Motor neuron (in vitro differentiated cells): Measurements from ENCODE around the gene FRMD1. TPM values are rescaled to one million over a fixed set of nuclear protein-coding genes. Genes with fewer than 3 reads are reported as not detected.

ENCODE experiments used
- ATAC-seq, 8 experiments: fragments of 200-7000 bp; cut with Tn5 transposase; replicated peaks in 6 of 8; 2 replicates each; pipeline ENCODE4 v1.8.0; 2021; ENCODE audit warnings: mild to moderate bottlenecking in 8 of 8, moderate library complexity in 8 of 8
- H3K27ac ChIP-seq, 2 donors: fragments of 250-450 bp; sonication (Bioruptor Pico); 2 replicates each; pipeline ENCODE4 v1.9.0; 2021; ENCODE audit warnings: antibody characterized with exemption in 2 of 2, mild to moderate bottlenecking in 2 of 2, moderate library complexity in 1 of 2
- H3K4me1 ChIP-seq, 2 donors: fragments of 250-450 bp; sonication (Bioruptor Pico); replicated peaks in 1 of 2; 2 replicates each; pipeline ENCODE4 v1.6.1; 2021; ENCODE audit warnings: antibody characterized with exemption in 2 of 2, mild to moderate bottlenecking in 2 of 2, moderate library complexity in 1 of 2
- H3K4me3 ChIP-seq, 5 donors: fragments of 250-450 bp; sonication (Bioruptor Pico); 2 replicates each; pipeline ENCODE4 v1.9.0; 2021; ENCODE audit warnings: antibody characterized with exemption in 5 of 5, mild to moderate bottlenecking in 5 of 5, moderate library complexity in 4 of 5
- WGBS, 10 experiments: fragments of 450-650 bp; shearing (Covaris generic); methylation state at CpG; one replicate each; pipeline ENCODE4 v1.0.0; 2022; 5-methylcytosine and 5-hydroxymethylcytosine counted together
- in situ Hi-C, 9 experiments: fragments of 400-800 bp; cut with MboI; loops; one replicate each; pipeline ENCODE4 v1.15.0; 2021; ENCODE audit warnings: low sequenced_read_pairs in 9 of 9, low pct_unique_long_range_greater_than_20kb in 2 of 9; ENCODE audit not compliant: unreplicated experiment in 9 of 9
- total RNA-seq, 8 experiments: library from RNA; unstranded; fragments of 300-600 nt; gene quantifications; 2 replicates each; pipeline versions ENCODE4 v1.2.3 to v1.2.4, GENCODE V29; 2022

Gene FRMD1
- total RNA-seq, 8 experiments from 2014 or later, result 0.11 to 1.0 (median 0.18) TPM; not detected in 1

- WGBS, 10 experiments, result 60 to 87% (median 71%) methylated on average over 1 to 7 of the region's 28 CpGs; no CpG with 5 or more reads in 5 of the 10 experiments
- Histone ChIP-seq H3K27ac (no peak overlapping the region), H3K4me1 (peaks cover 0 to 6% of the 10 kb centered on the region in 2 donors), H3K4me3 (no peak overlapping the region)
- in situ Hi-C loops, result no loop called here
- no peak for ATAC-seq
Measured at GRCh38 chr6:168044521-168045130, 34.4 kb downstream of the FRMD1 start.

GRCh38 chr6:168043848-168044415 is 35.1 kb downstream of the FRMD1 start:
- Histone ChIP-seq H3K4me3 (no peak overlapping the region), H3K4me1 (peaks cover 0 to 6% of the 10 kb centered on the region in 2 donors), H3K27ac (no peak overlapping the region)
- in situ Hi-C loops, result no loop called here
- ATAC-seq, result no peak
- 67 to 100% (median 93%) methylated on average over 1 to 6 of the region's 21 CpGs; no CpG with 5 or more reads in 4 of the 10 experiments for WGBS, 10 experiments

- no peak overlapping the region for H3K4me3 ChIP-seq
- ATAC-seq, result no peak
- WGBS, 10 experiments, result 67 to 100% (median 80%) methylated on average over 1 to 9 of the region's 17 CpGs; no CpG with 5 or more reads in 5 of the 10 experiments
- peaks cover 0 to 6% of the 10 kb centered on the region in 2 donors for H3K4me1 ChIP-seq
- H3K27ac ChIP-seq, result no peak overlapping the region
- in situ Hi-C loops, result no loop called here
Measured at GRCh38 chr6:168043193-168043847, 35.7 kb downstream of the FRMD1 start.

GRCh38 chr6:168042426-168043192 is 36.4 kb downstream of the FRMD1 start:
- peaks cover 0 to 6% of the 10 kb centered on the region in 2 donors for H3K4me1 ChIP-seq
- no peak overlapping the region for H3K27ac ChIP-seq
- 53 to 100% (median 89%) methylated on average over 1 to 18 of the region's 29 CpGs; no CpG with 5 or more reads in 1 of the 10 experiments for WGBS, 10 experiments
- in situ Hi-C loops, result no loop called here
- ATAC-seq, result no peak
- no peak overlapping the region for H3K4me3 ChIP-seq

GRCh38 chr6:168041928-168042327 is 37.1 kb downstream of the FRMD1 start:
- WGBS, 10 experiments, result 80 to 100% (median 90%) methylated on average over 1 to 3 of the region's 15 CpGs; no CpG with 5 or more reads in 5 of the 10 experiments
- H3K4me3 ChIP-seq, result no peak overlapping the region
- no peak overlapping the region for H3K27ac ChIP-seq
- in situ Hi-C loops, result no loop called here
- no peak for ATAC-seq
- H3K4me1 ChIP-seq, result peaks cover 0 to 6% of the 10 kb centered on the region in 2 donors

GRCh38 chr6:168040856-168041496 is 38.0 kb downstream of the FRMD1 start:
- no peak for ATAC-seq
- 69 to 100% (median 91%) methylated on average over 1 to 13 of the region's 15 CpGs; no CpG with 5 or more reads in 2 of the 10 experiments for WGBS, 10 experiments
- Histone ChIP-seq H3K4me1 (peaks cover 3 to 13% of the 10 kb centered on the region in 2 donors), H3K4me3 (no peak overlapping the region), H3K27ac (no peak overlapping the region)
- in situ Hi-C loops, result no loop called here

GRCh38 chr6:168039849-168040248 is 39.2 kb downstream of the FRMD1 start:
- Histone ChIP-seq H3K27ac (no peak overlapping the region), H3K4me1 (peaks cover 3 to 8% of the 10 kb centered on the region in 2 donors), H3K4me3 (no peak overlapping the region)
- ATAC-seq, result no peak
- in situ Hi-C loops, result no loop called here
- 53 to 100% (median 80%) methylated on average over 1 to 10 of the region's 13 CpGs; no CpG with 5 or more reads in 3 of the 10 experiments for WGBS, 10 experiments

GRCh38 chr6:168039301-168039700 is 39.7 kb downstream of the FRMD1 start:
- H3K4me3 ChIP-seq, result no peak overlapping the region
- in situ Hi-C loops, result no loop called here

GRCh38 chr6:168038576-168039140 is 40.4 kb downstream of the FRMD1 start:
- 11 to 100% (median 88%) methylated on average over 1 to 12 of the region's 13 CpGs for WGBS, 10 experiments
- H3K4me3 ChIP-seq, result no peak overlapping the region
- H3K27ac ChIP-seq, result no peak overlapping the region
- H3K4me1 ChIP-seq, result peaks cover 3 to 8% of the 10 kb centered on the region in 2 donors
- in situ Hi-C loops, result no loop called here
- ATAC-seq, result no peak

More at GRCh38 chr6:168039301-168039700, 39.7 kb downstream of the FRMD1 start:
- no peak for ATAC-seq
- 38 to 100% (median 82%) methylated on average over 1 to 4 of the region's 4 CpGs; no CpG with 5 or more reads in 1 of the 10 experiments for WGBS, 10 experiments
- no peak overlapping the region for H3K27ac ChIP-seq
- peaks cover 3 to 8% of the 10 kb centered on the region in 2 donors for H3K4me1 ChIP-seq

- no peak for ATAC-seq
- Histone ChIP-seq H3K27ac (no peak overlapping the region), H3K4me3 (no peak overlapping the region), H3K4me1 (peaks cover 3 to 8% of the 10 kb centered on the region in 2 donors)
- in situ Hi-C loops, result no loop called here
- 14 to 100% (median 92%) methylated on average over 1 to 4 of the region's 5 CpGs; no CpG with 5 or more reads in 3 of the 10 experiments for WGBS, 10 experiments
Measured at GRCh38 chr6:168037856-168038255, 41.2 kb downstream of the FRMD1 start.

- Histone ChIP-seq H3K4me3 (no peak overlapping the region), H3K4me1 (peaks cover 3 to 8% of the 10 kb centered on the region in 2 donors), H3K27ac (no peak overlapping the region)
- in situ Hi-C loops, result no loop called here
- 50 to 100% (median 82%) methylated on average over 2 to 6 of the region's 6 CpGs for WGBS, 10 experiments
- no peak for ATAC-seq
Measured at GRCh38 chr6:168037242-168037641, 41.8 kb downstream of the FRMD1 start.
